HG03159 (cell line): Measurements from ENCODE around the gene IL12RB1.

Source experiments
- ATAC-seq: cut with Tn5 transposase; IDR thresholded peaks from one replicate; pipeline ENCODE4 v1.9.1; 2021; ENCODE audit warnings: mild to moderate bottlenecking, moderate library complexity; ENCODE audit not compliant: unreplicated experiment

The IL12RB1 gene

DNA sequence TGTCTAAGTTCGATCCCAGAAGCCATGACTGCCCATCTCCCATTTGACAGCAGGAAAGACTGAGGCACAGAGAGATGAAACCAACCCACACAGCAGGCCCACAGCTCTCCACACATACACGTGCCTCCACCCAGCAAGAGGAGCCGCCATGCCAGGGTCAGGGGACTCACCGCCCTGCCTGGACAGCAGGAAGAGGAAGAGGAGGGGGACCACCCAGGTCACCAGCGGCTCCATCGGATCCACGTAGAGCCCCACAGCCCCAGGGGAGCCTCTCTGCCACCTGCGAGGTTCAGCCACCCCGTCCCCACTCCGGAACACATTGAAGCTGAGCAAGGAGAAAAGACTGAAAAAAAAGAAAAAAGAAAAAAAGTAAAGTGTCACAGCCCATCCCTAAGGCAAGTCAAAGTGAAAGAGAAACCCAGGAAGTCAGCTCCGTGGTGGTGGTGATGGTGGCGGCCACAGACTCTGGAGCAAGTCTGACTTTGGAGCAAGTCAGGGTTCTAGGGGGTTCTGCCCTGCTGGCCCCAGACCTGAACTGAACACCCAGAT lies at the start of gene IL12RB1:
Gene IL12RB1, minus strand, starts transcription at position 345 of the 549 bp plus-strand sequence. Its CDS starts 111 bp downstream, at position 234.
- ATAC-seq: peak; percentile 50

DNA sequence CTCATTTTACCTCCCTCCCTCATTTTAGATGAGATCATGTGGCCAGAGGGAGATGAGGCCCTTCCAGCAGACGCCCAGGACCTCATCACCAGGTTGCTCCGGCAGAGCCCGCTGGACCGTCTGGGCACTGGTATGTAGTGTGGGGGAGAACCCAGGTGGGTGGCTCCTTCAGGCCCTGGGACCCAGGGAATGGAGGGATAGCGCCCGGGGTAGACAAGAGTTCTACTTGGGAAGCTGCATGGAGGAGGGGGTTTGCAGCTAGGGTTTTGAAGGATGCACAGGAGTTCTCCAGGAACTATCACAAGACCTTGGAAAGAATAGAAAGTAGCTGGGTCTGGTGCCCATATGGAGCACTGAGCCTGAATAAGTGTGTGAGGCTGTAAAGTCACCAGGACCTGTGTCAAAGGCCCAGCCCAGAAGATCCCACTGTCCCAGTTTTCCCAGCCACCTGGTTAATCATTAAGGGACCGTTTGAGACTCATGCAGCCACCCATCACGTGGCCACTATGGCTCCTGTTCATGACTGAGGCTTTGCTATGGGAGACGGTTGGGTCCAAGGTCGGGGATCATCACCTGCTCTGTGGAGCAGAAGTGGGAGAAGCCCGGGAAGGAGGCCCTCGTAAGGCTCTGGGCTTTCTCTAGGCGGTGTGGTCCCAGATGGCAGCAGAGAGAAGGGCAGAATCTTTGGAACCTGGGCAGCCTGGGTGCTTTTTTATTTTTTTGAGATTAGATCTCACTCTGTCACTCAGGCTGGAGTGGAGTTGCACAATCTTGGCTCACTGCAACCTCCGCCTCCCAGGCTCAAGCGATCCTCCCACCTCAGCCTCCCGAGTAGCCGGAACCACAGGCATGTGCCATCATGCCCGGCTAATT lies 49.2 kb upstream of the IL12RB1 start:
- no peak for ATAC-seq

DNA sequence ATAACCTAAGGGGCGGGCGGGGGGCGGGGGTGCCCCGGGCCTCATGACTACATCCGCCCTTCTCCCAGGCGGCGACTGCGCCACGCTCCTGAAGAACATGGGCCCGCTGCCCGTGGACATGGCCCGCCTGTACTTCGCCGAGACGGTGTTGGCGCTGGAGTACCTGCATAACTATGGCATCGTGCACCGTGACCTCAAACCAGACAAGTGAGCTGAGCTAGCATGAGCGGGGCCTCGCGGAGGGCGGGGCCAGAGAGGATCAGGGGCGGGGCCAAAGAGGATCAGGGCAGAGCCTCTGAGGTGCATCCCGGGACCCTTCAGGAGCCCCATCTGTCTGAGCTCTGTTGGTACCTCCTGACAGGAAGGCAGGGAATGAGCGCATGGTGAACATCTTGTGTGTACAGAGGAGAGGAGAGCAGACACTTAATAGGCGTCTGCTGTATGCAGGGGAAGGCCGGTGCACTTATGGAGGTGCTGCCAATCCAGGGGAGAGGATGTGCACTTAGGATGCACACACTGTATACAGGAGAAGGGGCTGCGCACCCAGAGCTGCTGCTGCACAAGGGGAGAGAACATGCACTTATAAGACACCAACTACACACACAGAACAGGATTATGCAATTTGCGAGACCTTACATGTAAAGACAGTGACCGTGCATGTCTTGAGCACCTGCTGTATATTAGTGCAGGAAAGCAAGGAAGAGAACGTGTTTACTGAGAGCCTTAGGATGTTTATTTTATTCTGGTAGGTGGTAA lies 45.3 kb upstream of the IL12RB1 start:
- ATAC-seq: no peak

DNA sequence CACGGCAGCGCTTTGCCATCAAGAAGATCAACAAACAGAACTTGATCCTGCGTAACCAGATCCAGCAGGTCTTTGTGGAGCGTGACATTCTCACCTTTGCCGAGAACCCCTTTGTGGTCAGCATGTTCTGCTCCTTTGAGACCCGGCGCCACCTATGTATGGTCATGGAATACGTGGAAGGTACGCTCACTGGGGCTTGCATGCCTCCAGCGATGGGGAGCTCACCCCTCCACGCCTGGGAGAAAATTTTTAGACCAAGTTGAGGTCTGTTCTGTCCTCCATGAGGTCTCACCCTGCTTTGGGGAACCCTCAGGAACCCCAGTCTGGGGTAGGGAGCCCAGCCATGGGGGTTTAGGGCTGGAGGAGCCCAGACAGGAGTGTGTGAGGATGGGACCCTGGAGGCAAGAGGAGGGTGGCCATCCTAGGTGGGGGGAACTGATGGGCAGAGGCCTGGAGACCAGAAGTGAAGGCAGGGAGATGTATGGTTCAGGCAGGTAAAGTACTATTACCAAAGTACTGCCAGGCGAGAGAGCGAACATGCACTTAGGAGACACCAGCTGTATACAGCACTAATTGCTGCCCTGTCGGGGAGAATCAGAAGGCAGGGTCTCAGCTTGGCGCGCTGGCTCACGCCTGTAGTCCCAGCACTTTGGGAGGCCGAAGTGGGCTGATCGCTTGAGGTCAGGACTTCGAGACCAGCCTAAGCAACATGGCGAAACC lies 43.9 kb upstream of the IL12RB1 start:
- no peak for ATAC-seq

DNA sequence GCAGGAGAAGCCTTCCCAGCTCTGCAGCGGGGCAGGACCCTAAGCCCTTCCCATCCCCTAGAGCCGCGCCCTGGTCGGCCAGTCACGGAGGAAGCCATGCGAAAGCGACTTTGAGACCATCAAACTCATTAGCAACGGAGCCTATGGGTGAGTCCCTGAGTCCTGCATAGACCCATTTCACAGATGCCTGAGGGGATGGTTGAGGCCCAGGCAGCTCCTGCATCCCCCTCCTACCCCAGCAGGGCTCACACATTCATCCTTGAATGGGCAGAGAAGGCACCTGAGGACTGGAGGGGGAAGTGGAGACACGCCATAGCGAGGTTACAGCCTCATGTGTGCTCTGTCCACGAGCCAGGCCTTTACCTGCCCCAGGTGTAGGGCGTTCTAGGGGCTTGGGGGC lies 42.1 kb upstream of the IL12RB1 start:
- ATAC-seq: no peak

DNA sequence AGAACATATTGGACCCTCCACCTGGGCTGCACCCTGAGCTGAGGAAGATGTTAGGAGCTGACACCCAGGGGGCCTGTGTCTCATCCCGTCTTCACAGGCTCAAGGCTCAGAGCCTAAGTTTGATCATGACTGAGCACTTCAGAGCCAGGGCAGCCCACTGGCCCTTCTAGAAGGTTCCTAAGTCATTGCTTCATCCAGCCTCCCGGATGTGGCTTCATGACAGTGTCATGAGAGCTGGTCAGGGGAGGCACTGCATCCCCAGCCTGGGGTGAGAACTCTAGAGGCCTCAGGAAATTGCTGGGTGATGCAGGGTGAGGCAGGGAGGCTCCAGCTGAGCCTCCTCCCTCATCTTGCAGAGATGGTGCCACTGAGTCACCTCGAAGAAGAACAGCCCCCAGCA lies 41.3 kb upstream of the IL12RB1 start:
- ATAC-seq: no peak

DNA sequence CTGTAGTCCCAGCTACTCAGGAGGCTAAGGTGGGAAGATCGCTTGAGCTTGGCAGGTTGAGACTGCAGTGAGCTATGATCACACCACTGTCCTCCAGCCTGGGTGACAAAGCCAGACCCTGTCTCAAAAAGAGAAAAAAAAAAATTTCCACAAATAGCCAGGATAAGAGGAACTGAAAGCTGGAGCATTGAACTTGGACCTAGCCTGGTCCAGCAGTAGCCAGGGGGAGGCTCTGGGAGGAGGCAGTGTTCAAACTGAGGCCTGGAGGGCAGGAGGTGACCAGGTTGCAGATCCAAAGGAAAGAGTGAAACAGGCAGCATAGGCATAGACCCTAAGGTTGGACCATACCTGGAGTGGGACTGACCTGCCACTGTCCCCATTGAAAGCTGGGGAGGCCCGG lies 39.4 kb upstream of the IL12RB1 start:
- no peak for ATAC-seq

GRCh38 chr19:18123819-18124218 lies 37.1 kb upstream of the IL12RB1 start:
- ATAC-seq: no peak

GRCh38 chr19:18122860-18123795 lies 36.4 kb upstream of the IL12RB1 start:
- no peak for ATAC-seq

- no peak for ATAC-seq
Observed at GRCh38 chr19:18122424-18122823, 35.7 kb upstream of the IL12RB1 start.

DNA sequence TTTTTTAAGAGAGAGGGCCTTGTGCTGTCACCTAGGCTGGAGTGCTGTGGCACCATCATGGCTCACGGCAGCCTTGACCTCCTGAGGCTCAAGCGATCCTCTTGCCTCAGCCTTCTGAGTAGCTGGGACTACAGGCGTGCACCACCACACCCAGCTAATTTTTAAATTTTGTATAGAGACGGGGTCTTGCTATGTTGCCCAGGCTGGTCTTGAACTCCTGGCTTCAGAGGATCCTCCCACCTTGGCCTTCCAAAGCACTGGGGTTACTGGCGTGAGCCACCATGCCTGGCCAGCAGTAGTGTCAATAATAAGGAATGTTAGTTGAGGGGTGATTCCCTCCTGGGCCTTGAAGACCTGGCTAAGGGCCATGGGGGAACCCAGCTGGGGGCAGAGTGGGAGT lies 34.4 kb upstream of the IL12RB1 start:
- ATAC-seq: no peak

DNA sequence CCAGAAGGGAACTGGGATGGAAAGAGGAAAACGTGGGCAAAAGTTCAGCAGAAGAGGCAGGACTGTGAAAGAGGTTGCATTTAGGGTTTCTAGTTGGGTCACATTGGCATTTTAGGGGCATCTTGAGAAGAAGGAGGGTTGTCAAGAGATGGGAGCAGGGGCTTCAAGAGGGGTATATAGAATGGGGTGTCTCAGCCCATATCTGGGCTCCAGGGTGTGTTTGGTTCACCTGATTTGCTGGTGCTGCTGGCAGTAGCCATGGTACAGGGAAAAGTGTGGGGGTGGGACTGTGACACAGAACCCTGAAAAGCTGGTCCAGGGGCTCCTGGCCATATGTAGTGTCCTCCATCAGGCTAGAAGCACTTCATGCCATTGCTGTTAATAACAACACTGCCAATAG lies 33.4 kb upstream of the IL12RB1 start:
- ATAC-seq: no peak

- ATAC-seq: no peak
Observed at GRCh38 chr19:18119717-18120105, 33.0 kb upstream of the IL12RB1 start.

DNA sequence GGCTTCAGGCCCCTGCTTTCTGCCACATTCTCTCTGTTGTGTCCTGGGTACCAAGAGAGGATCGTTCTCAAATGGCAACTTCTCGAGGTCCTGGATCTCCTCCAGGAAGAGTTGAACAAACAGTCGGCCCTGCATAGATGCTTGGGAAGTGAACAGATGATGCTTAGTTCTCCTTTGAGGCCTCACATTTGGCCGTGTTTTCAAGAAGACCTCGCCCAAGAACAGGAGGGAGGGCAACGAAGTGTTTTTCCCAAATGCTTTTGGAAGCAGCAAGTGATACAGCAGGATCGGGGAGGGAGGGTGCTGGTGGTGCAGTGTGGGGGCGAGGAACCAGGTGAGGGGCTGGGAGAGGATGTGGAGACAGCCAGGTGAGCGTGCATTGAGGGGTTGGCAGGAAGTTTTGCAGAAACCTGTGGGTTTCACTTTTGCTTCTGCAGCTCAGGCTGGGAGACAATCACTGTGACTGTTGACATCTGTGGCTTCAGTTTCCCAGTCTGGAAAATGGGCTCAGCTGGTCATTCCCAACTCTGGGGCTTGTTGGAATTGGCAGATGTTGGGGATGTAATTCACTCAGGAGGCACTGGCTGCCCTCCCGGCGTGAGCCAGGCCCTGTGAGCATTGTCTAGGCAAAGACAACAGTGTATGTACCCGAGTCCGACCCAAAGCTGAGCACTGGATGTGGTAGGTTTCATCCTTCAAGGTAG lies 32.4 kb upstream of the IL12RB1 start:
- ATAC-seq: no peak

DNA sequence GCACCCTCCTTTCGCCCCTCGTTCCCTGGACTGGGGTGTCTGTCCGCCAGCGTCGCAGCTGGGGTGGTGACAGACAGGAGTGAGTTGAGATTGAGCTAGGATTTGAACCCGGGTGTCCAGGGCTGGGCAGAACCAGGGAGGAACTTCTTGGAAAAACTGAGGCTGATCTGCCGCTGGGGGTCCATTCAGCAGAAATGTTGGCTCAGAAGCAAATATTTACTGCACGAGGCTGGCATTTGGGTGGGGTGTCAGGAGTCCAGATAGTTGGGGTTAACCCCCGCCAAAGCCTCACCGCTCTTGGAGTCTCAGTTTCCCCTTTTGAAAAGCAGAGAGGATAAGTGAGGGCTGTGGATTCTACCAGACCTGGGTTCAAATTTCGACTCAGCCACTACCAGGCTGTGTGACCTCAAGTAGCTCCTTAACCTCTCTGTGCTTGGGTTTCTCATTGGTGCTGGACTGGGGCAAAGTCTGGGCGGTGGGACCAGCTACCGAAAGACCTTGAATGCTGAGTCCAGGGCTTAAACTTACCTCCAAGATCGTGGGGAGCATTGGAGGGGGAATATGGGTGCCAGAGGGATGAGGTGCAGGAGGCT lies 31.8 kb upstream of the IL12RB1 start:
- ATAC-seq: no peak

GRCh38 chr19:18117692-18118378 lies 31.1 kb upstream of the IL12RB1 start:
- peak; percentile 71 for ATAC-seq

GRCh38 chr19:18117364-18117691 lies 30.6 kb upstream of the IL12RB1 start:
- peak; percentile 4 for ATAC-seq

- no peak for ATAC-seq
Observed at GRCh38 chr19:18114483-18114882, 27.7 kb upstream of the IL12RB1 start.

GRCh38 chr19:18113827-18114226 lies 27.1 kb upstream of the IL12RB1 start:
- no peak for ATAC-seq
